Vagina (tissue), 2 donors: ENCODE measurements around the gene PLEKHM3.

Source experiments
- CTCF ChIP-seq, 3 experiments: fragments of 450-650 bp in 2 of 3; fragments of 200-600 bp in 1 of 3; sonication (generic) in 1 of 3; IDR thresholded peaks; one replicate each; pipeline ENCODE4 v1.5.1; 2017 to 2019; ENCODE audit warnings: antibody characterized with exemption in 3 of 3, mild to moderate bottlenecking in 2 of 3, moderate library complexity in 2 of 3
- POLR2A ChIP-seq, 2 donors: fragments of 450-650 bp; IDR thresholded peaks; one replicate each; pipeline ENCODE4 v1.6.1; 2017; ENCODE audit warnings: antibody characterized with exemption in 2 of 2, mild to moderate bottlenecking in 2 of 2, moderate library complexity in 2 of 2

- TF ChIP-seq CTCF (IDR thresholded peaks at IDR 0.05) (no peak), POLR2A (IDR thresholded peaks at IDR 0.05) (no peak)
Measured at GRCh38 chr2:208037564-208038487, 12.5 kb upstream of the PLEKHM3 start.
